ENCODE data around the gene LSM4.
"Not testable (repeated sequence)": the region's sequence is repeated elsewhere in the genome, so short reads cannot be mapped to it uniquely, and the experiment has no call there.

The LSM4 gene

DNA sequence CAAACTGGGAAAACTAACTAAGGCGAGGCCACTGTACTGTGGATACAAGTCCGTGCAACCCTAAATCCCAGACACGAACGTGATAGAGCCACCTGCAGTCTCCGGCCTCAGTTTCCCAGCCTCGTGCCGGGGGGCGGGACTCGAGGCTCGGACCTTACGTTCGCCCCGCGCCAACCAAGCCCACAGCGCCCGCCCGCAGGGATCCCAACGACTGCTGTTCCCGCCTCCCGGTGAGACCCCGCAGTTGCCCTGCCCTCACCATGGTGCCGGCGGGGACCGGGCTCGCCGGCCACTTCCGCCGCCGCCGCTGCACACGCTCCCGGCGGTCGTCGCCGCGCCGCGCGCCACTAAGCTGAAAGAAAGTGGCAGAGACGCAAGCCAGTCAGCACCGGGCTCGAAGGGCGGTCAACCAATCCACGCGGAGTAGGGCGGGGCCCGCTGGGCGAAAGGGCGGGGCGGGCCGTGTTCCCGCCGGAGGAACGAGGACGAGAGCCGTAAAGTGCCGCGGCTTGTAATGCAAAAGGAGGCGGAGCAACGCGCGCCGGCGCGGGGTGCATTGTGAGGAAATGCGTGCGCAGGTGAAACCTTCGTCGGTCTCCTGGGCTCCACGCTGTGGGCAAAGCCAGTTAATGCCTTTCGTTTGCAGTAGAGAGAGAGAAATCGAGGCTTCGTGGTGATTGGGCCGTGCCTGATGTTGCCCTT is at the start of gene LSM4:
Gene LSM4, minus strand, starts transcription at position 318 of the 702 bp plus-strand sequence. Its CDS starts 56 bp downstream, at position 262.
- DNase-seq: peak; percentile 95

DNA sequence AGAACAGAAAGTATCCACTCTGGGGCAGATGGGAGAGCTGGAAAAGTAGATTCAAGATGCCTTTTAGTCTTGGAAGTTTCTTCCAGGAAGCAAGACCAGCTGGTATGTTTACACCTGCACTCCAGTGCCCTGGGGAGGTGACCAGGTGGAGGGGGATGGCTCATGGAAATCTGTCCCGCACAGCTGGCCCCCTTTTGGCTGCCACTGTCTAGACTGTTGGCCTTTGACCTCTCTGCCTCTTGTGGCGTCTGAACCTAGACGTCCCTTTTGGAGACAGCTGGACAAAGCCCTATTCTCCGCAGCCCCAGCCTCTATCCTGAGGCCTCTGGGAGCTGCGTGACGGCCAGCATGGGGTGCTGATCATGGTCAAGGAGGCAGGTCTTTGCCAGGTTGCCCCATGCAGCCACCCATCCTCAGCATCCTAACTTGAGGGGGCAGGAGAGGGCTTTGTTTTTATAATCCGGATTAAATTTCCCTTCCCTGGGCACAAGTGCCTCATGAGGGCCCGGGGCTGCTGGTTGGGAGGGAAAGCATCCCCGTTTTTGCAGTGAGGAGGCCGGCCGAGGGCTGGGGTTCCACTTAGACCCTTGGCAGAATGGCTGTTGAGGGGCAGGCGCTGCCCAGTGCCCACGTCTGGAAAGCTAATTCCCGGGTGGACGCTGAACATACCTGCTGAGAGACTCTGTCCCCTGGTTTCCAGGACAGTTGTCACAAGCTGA is 45.8 kb upstream of the LSM4 start:
- no peak for DNase-seq

DNA sequence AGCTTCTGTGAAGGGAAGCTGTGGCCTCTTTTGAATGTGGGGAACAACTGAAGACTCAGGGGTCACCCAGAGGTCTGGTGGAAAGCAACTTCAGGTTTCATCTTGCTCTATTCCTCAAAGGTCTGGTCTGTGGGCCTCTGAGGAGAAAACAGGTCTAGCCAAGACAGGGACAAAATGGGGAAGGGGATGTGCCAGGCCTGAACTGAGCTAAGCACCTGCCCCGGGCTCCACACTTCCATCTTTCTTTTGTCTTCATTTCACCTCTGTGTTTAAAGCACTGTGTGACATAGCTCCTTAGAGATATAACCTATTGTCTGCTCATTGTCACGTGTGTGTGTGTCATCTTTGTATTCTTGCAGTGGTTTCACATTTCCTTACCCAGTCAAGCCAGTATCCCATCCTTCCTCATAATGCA is 43.2 kb upstream of the LSM4 start:
- no peak for DNase-seq

DNA sequence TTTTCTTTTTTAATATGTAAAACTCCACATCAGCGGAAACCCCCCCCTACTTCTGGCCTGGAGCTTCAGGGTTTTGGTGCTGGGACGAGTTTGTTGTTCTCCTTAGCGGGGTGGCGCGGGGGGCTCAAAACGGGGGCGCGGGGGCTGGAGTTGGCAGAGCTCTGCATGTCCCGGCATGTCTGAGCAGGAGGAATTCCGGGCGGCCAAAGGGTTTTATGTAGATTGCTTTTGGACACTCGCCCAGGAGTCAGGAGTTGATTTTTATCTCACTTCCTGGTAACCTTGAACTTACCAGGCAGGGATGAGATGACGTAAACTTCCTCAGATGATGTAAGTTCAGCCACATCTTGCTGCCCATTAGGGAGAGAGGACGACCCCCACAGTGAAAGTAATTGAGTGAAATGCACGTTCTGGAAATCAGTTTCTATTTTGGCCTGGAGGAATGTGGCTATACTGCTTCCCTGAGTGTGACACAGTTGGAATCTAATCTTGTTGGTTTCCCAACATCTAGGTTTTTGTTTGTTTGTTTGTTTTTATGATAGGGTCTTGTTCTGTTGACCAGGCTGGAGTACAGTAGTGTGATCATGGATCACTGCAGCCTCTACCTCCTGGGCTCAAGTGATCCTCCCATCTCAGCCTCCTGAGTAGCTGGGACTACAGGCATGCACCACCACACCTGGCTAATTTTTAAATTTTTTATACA is 42.1 kb upstream of the LSM4 start:
- peak; percentile 92 for DNase-seq

DNA sequence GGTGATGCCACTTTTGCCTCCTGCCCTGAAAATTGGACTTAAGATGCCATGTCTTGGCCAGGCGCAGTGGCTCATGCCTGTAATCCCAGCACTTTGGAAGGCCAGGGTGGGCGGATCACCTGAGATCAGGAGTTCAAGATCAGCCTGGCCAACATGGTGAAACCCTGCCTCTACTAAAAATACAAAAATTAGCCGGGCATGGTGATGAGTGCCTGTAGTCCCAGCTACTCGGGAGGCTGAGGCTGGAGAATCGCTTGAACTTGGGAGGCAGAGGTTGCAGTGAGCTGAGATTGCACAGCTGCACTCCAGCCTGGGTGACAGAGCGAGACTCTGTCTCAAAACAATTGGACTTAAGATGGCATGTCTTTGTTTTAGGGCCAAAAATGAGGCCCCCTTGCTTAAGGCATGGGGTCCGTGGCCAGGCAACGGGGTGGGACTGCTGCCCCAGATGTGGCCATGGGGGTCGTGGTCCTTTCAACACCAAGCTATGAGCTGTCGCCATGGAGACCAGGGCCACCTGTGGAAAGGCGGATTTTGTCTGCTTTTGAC is 41.5 kb upstream of the LSM4 start:
- not testable (repeated sequence) for DNase-seq

DNA sequence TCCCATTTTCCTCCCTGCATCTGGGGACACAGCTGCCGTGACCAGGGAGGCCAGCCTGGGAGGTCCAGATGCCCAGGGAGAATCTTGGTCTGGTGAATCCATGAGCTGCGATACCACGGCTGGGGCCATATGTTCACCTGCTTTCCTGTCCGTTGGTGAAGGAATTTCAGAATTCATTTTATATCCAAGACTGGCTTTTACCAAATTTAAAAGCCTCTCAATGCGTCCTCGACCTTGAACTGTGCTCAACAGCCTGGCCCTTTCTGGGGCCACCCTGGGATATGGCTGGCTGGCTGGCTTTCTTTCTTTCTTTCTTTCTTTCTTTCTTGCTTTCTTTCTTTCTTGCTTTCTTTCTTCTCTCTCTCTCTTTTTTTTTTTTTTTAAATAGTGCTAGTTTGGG is 40.9 kb upstream of the LSM4 start:
- DNase-seq: no peak

DNA sequence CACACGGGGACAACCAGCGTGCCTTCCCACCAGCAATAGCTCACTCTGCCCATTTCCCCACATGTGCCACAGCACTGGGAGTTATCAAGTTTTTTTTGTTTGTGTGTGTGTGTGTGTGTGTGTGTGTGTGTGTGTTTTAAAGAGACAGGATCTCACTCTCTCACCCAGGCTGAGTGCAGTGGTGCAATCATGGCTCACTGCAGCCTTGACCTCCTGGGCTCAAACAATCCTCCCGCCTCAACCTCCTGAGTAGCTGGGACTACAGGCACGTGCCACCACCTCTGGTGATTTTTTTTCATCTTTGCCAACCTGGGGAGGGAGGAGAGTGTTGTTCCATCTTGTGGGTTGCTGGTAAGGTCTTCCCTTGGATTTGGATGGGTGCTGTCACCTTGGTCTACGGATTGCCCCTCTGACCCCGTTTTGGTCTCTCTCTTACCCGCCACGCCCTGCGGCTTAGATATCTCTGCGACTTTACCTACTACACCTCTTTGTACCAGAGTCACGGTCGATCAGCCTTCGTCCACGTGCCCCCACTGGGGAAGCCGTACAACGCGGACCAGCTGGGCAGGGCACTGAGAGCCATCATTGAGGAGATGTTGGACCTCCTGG is 40.2 kb upstream of the LSM4 start:
- DNase-seq: no peak

DNA sequence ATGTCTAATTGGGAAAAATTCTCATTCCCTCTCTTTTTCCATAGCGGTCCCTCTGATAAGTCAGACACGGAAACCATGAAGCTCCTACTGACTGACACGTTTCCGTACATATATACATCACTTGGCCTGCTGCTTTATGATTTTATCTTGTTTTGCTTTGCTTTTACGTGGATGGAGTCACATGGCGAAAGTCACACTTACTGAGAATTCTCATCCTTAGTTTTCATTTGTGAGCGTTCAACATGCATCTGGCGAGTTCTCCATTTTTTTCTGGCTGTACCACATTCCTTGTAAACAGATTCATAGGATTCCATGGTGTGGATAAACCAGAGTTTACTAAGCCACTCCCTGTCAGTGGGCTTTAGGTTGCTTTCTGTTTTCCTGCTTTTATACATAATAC is 38.8 kb upstream of the LSM4 start:
- no peak for DNase-seq

DNA sequence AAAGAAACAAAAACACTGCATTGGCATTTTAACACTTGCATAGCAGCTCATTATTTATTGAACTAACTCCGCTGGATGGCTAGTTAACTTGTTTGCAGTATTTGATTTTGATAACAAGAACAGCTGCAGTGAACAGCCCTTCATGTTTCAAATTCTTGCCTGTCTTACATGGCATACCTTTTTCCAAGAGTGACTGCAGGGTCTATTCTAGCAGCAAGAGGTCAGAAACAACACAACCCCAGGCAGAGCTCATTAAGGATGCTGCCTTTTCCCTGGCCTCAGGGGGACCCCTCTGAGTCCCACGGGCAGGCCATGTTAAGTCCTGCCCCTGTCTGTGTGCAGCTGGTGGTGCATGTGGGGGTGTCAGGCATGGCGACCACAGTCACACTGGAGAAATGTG is 34.2 kb upstream of the LSM4 start:
- no peak for DNase-seq

DNA sequence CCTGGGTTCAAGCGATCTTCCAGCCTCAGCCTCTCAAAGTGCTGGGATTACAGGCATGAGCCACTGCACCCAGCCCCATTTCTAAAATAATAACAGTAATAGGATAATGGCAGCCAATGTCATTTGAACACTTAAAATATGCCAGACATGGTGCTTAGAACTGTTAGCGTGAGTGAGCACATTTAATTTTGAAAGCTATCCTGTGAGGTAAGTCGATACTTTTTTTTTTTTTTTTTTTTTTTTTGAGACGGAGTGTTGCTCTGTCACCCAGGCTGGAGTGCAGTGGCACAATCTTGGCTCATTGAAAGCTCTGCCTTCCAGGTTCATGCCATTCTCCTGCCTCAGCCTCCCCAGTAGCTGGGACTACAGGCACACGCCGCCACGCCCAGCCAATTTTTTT is 31.9 kb upstream of the LSM4 start:
- not testable (repeated sequence) for DNase-seq

DNA sequence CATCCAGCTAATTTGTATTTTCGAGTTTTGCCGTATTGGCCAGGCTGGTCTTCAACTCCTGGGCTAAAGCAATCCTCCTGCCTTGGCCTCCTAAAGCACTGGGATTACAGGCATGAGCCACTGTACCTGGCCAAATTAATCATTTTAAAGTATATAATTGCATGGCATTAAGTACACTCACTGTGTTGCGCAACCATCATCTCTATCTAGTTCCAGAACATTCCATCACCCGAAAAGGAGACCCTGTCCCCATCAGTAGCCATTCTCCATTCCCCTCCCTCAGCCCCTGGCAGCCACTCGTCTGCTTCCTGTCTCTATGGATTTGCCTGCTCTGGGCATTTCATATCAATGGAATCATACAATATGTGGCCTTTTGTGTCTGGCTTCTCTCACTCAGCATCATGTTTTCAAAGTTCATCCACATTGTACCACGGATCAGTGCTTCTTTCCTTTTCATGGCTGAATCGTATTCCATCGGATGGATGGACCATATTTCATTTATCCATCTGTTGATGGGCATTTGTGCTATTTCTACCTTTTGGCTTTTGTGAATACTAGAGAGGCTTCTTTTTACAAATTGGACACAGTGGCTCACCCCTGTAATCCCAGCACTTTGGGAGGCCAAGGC is 30.6 kb upstream of the LSM4 start:
- DNase-seq: no peak

DNA sequence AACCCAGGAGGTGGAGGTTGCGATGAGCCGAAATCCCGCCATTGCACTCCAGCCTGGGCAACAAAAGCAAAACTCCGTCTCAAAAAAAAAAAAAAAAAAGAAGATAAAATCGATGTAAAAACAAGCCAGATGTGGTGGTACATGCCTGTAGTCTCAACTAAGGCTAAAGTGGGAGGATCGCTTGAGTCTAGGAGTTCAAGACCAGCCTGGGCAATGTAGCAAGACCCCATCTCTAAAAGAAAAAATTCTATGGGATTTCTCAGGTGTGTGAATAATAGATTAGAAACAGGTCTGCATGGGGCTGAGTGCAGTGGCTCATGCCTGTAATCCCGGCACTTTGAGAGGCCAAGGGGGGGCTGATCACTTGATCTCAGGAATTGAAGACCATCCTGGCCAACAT is 28.7 kb upstream of the LSM4 start:
- DNase-seq: no peak

DNA sequence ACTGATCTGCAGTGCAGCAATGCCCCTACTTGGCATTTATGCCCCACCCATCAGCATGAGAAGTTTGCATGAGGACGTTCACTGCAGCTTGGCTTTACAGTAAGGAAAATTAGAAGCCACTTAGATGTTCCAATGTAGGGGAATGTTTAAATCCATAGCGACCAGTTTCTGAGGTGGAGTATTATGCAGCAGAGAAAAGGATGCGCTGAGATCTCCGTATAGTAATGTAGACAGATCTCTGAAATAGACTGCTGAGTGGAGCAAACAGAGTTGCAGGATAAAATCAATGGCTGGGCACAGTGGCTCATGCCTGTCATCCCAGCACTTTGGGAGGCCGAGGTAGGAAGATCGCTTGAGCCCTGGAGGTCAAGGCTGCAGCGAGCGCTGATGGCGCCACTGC is 27.6 kb upstream of the LSM4 start:
- no peak for DNase-seq

DNA sequence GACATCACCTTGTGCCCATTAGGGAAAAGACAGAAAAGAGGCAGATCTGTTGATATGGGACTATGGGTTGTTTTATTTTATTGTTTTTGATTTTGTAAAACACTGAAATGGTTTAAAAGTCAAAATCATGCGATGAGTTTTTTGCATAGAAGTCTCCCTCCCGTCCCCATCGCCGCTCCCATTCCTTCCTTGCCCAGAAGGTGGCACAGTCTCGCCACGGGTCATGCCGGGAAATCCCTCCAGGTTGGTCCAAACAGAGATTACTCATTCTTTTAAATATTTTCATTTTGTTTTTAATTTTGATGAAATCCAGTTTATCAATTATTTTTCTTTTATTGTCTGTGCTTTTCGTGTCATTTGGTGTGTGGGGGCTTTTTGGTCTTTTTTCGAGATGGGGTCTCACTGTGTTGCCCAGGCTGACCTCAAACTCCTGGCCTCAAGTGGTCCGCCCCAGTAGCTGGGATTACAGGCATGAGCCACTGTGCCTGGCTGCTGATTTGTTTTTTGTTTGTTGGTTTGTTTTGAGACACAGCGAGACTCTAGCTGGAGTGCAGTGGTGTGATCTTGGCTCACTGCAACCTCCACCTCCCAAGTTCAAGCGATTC is 26.8 kb upstream of the LSM4 start:
- DNase-seq: peak; percentile 38

DNA sequence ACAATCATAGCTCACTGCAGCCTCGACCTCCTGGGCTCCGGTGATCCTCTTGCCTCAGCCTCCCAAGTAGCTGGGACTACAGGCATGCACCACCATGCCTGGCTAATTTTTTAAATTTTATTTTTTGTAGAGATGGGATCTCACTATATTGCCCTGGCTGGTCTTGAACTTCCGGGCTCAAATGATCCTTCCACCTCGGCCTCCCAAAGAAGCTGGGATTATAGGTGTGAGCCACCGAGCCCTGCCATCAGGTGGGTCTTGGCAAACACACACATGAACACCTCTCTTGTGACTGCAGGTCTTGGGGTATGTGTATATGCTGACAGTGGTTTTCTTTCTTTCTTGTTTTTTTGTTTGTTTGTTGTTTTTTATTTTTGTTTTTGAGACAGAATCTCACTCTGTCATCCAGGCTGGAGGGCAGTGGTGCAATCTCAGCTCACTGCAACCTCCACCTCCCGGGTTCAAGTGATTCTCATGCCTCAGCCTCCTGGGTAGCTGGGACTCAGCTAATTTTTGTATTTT is 26.0 kb upstream of the LSM4 start:
- not testable (repeated sequence) for DNase-seq

DNA sequence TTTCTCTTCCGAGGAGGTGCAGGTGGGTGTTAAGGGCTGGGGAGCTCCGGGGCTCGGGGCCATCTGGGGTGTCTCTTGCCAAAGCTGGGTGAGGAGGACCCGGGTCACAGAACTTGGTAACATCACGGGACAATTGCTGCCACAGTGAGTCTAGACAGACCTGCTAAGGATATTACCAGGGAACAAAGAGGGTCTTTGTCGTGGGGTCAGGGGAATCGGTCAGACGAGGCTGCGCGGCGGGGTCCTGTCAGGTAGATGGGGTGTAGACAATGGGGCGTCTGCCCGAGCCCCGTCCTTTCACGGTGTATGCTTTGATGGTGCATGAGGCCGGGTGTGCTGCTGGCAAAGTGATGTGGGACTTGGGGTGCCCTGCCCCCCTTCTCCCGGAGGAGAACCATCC is 25.3 kb upstream of the LSM4 start:
- DNase-seq: no peak

DNA sequence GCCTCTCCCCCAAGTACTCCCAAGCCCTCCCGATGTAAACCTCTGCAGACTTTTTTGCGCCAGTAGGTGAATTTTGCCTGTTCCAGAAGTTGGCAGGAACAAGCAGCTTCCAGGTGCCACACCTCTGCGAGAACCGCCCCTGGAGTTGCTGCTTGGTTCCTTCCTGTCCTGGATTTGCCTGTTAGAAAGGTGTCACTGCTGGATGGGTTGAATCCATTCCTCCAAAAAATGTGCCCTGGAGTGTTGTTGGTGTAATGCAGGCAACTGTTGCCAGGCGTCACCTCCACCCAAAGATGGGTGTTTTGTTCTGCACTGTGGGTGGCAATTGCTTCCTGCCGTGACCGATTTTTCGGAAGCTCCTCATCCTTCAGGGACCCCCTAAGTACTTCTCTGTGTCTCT is 23.2 kb upstream of the LSM4 start:
- no peak for DNase-seq

DNA sequence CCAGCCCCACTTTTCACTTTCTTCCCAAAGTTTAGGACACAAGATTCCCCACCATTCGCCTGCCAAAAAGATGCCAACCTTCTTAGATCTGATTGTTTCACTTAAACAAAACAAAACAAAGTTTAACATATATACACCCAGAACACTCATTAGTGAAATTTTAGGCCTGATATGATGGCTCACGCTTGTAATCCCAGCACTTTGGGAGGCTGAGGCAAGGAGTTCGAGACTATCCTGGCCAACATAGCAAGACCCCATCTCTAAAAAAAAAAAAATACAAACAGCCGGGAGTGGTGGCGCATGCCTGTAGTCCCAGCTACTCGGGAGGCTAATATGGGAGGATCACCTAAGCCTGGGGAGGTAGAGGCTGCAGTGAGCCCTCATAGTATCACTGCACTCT is 22.4 kb upstream of the LSM4 start:
- no peak for DNase-seq

DNA sequence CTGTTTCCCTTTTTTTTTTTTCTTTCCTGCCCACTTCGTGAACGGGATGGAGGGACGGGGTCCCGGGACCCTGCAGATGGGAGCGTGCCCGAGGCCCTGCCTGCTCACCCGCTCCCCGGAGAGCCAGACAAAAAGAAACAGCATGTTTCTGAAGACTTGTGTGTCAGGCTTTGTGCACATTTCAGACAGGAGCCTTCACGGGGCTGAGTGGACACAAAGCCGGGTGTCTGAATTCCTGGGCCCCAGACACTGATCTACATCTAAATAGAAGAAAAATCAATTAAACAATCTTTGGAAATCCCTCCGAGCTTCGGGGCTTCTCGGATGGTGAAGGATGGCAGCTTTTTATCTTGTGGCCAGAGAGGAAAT is 21.7 kb upstream of the LSM4 start:
- no peak for DNase-seq

DNA sequence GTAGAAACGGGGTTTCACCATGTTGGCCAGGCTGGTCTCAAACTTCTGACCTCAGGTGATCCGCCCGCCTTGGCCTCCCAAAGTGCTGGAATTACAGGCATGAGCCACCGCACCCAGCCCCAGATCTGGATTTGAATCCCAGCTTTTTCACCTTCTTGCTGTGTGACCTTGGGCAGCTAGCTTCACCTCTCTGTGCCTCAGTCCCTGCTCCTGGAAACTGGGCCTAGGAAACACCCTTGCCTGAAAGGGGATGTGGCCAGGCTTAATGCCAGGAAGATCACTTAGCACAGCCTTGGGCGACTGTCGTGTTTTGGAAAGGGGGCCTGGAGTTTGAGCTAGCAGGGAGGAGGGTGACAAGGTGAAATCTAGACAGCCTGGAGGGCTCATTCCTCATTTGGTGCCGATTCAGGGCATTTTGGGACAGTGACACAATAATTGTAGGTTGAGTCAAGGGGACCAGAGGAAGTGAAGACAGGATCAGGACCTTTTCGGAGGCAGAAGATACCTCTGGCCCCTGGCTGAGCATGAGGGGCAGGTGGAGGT is 19.3 kb upstream of the LSM4 start:
- no peak for DNase-seq

DNA sequence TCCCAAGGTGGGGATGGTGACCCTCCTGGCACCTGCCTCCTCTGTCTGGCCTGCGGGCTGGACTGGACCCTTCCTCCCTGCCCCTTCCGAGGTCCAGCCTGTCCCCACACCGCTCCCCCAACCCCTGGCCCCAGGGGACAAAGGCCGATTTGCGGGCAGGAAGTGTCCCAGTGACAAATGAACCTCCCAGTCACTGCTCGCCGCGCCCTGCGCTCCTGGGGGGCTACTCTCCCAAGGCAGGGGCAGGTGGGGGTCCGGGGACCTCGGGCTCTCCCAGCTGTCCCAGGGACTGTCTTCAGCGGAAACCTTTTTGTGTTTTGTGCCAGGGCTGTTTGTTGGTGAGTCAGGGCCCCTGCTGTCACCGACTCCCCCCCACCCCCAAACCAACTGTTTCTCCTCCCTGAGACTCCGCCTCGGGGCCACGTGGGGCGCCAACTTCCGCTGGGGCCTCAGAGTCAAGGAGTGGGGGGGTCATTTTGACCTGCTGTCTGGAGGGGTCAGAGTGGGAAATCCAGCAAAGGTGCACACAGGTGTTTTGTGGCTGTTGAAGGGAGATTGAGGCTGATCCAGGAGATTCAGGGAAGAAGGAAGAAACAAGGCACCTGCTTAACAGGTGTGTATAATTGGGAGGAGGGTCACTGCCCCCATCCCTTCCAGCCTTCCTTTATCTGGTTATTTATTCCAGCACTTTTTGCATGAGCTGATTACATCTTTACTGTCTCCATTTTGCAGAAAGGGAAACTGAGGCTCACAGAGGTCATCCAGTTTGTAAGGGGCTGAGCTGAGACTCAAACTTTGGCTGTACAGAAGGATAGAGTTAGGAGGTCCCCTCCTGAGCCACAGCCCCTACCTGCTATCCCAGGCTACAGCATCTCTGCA is 18.4 kb upstream of the LSM4 start:
- no peak for DNase-seq
